NCI-H69 (cell line): Measurements from ENCODE around the gene SYNPR.

Experiments
- DNase-seq: peaks from one replicate; lab custom pipeline; 2025; lab: John Stamatoyannopoulos, UW

Gene SYNPR

GRCh38 chr3:63471781-63472180 lies 193.7 kb downstream of the SYNPR start:
- DNase-seq = no peak

GRCh38 chr3:63473641-63474166 lies 195.6 kb downstream of the SYNPR start:
- DNase-seq = no peak

GRCh38 chr3:63474828-63475518 lies 196.9 kb downstream of the SYNPR start:
- no peak for DNase-seq

GRCh38 chr3:63477494-63478129 lies 199.5 kb downstream of the SYNPR start:
- DNase-seq = no peak

- no peak for DNase-seq
These were observed 201.0 kb downstream of the SYNPR start for GRCh38 chr3:63478990-63479660.

GRCh38 chr3:63479661-63480035 lies 201.5 kb downstream of the SYNPR start:
- no peak for DNase-seq

- DNase-seq = no peak
These were observed 203.5 kb downstream of the SYNPR start for GRCh38 chr3:63481627-63482026.

- DNase-seq = no peak
These were observed 204.2 kb downstream of the SYNPR start for GRCh38 chr3:63482341-63482740.

- peak; percentile 65 for DNase-seq
These were observed 214.4 kb downstream of the SYNPR start for GRCh38 chr3:63492464-63492863.

- no peak for DNase-seq
These were observed 215.0 kb downstream of the SYNPR start for GRCh38 chr3:63493101-63493500.

- DNase-seq = no peak
These were observed 216.5 kb downstream of the SYNPR start for GRCh38 chr3:63494646-63495045.

GRCh38 chr3:63497641-63498040 lies 219.5 kb downstream of the SYNPR start:
- no peak for DNase-seq

- no peak for DNase-seq
These were observed 222.1 kb downstream of the SYNPR start for GRCh38 chr3:63500196-63500595.

- DNase-seq = peak; percentile 24
These were observed 230.2 kb downstream of the SYNPR start for GRCh38 chr3:63508305-63508704.

- DNase-seq = no peak
These were observed 230.7 kb downstream of the SYNPR start for GRCh38 chr3:63508771-63509170.

- no peak for DNase-seq
These were observed 235.7 kb downstream of the SYNPR start for GRCh38 chr3:63513791-63514190.

- DNase-seq = no peak
These were observed 236.6 kb downstream of the SYNPR start for GRCh38 chr3:63514678-63515077.

GRCh38 chr3:63519426-63519825 lies 241.3 kb downstream of the SYNPR start:
- no peak for DNase-seq

- no peak for DNase-seq
These were observed 243.5 kb downstream of the SYNPR start for GRCh38 chr3:63521657-63522056.

GRCh38 chr3:63523100-63523499 lies 245.0 kb downstream of the SYNPR start:
- DNase-seq = peak; percentile 39

GRCh38 chr3:63528325-63529000 lies 250.4 kb downstream of the SYNPR start:
- no peak for DNase-seq

GRCh38 chr3:63532521-63532920 lies 254.4 kb downstream of the SYNPR start:
- no peak for DNase-seq

GRCh38 chr3:63538919-63539318 lies 260.8 kb downstream of the SYNPR start:
- no peak for DNase-seq
